SK-N-DZ (cell line): ENCODE measurements around the gene MFGE8.

Source experiments
- DNase-seq: peaks from one replicate; pipeline ENCODE4 v3.0.0-alpha.2; 2015; ENCODE audit warnings: low spot score

MFGE8 gene

GRCh38 chr15:88874275-88874674 is 38.9 kb downstream of the MFGE8 start:
- no peak for DNase-seq

GRCh38 chr15:88873786-88874185 is 39.4 kb downstream of the MFGE8 start:
- DNase-seq = no peak

GRCh38 chr15:88872706-88873105 is 40.5 kb downstream of the MFGE8 start:
- no peak for DNase-seq

GRCh38 chr15:88872106-88872505 is 41.1 kb downstream of the MFGE8 start:
- DNase-seq = no peak

GRCh38 chr15:88871313-88871712 is 41.9 kb downstream of the MFGE8 start:
- no peak for DNase-seq

- no peak for DNase-seq
Observed at GRCh38 chr15:88866295-88866881, 46.8 kb downstream of the MFGE8 start.

- DNase-seq = no peak
Observed at GRCh38 chr15:88865498-88866099, 47.6 kb downstream of the MFGE8 start.

GRCh38 chr15:88864861-88865497 is 48.2 kb downstream of the MFGE8 start:
- no peak for DNase-seq

- DNase-seq = no peak
Observed at GRCh38 chr15:88863412-88863811, 49.8 kb downstream of the MFGE8 start.

- no peak for DNase-seq
Observed at GRCh38 chr15:88860212-88860611, 53.0 kb downstream of the MFGE8 start.

GRCh38 chr15:88859550-88859949 is 53.6 kb downstream of the MFGE8 start:
- DNase-seq = no peak

GRCh38 chr15:88858934-88859333 is 54.2 kb downstream of the MFGE8 start:
- DNase-seq = no peak

- no peak for DNase-seq
Observed at GRCh38 chr15:88852476-88852875, 60.7 kb downstream of the MFGE8 start.

- DNase-seq = peak; percentile 29
Observed at GRCh38 chr15:88849376-88850072, 63.7 kb downstream of the MFGE8 start.
